GM19324 (cell line): ENCODE results near the gene CST6.
"Not testable (repeated sequence)": the region's sequence is repeated elsewhere in the genome, so short reads cannot be mapped to it uniquely, and the experiment has no call there.

Experiments used
- ATAC-seq: cut with Tn5 transposase; IDR thresholded peaks from one replicate; pipeline ENCODE4 v1.9.1; 2021; ENCODE audit warnings: mild to moderate bottlenecking, moderate library complexity; ENCODE audit not compliant: unreplicated experiment, low FRiP score

Gene CST6

GRCh38 chr11:65982824-65983588 lies 28.8 kb upstream of the CST6 start:
- no peak for ATAC-seq

- no peak for ATAC-seq
Measured at GRCh38 chr11:65983589-65983987, 28.2 kb upstream of the CST6 start.

- no peak for ATAC-seq
Measured at GRCh38 chr11:65987336-65987735, 24.5 kb upstream of the CST6 start.

GRCh38 chr11:65988791-65989592 lies 22.8 kb upstream of the CST6 start:
- peak; percentile 84 for ATAC-seq

GRCh38 chr11:65992056-65992455 lies 19.8 kb upstream of the CST6 start:
- ATAC-seq, result no peak

GRCh38 chr11:65997286-65997685 lies 14.5 kb upstream of the CST6 start:
- ATAC-seq, result no peak

GRCh38 chr11:66001942-66002647 lies 9.7 kb upstream of the CST6 start, which contains the start of the genes BANF1 and EIF1AD:
Gene BANF1 (plus strand): TSS chr11:66002503. CDS start chr11:66003251, 748 bp downstream.
Gene EIF1AD (minus strand): TSS chr11:66002157. CDS start chr11:66000389, 1,768 bp downstream.
- peak; percentile 74 for ATAC-seq

GRCh38 chr11:66002648-66003225 lies 9.1 kb upstream of the CST6 start:
- ATAC-seq, result peak; percentile 63

GRCh38 chr11:66003291-66003690 lies 8.5 kb upstream of the CST6 start:
- ATAC-seq, result no peak

- no peak for ATAC-seq
Measured at GRCh38 chr11:66004186-66004585, 7.6 kb upstream of the CST6 start.

- ATAC-seq, result no peak
Measured at GRCh38 chr11:66006134-66006890, 5.5 kb upstream of the CST6 start.

- no peak for ATAC-seq
Measured at GRCh38 chr11:66006891-66007176, 5.0 kb upstream of the CST6 start.

- ATAC-seq, result no peak
Measured at GRCh38 chr11:66007201-66007634, 4.6 kb upstream of the CST6 start.

GRCh38 chr11:66008095-66008467 lies 3.7 kb upstream of the CST6 start:
- no peak for ATAC-seq

GRCh38 chr11:66008468-66009101 lies 3.2 kb upstream of the CST6 start:
- no peak for ATAC-seq

- ATAC-seq, result not testable (repeated sequence)
Measured at GRCh38 chr11:66010036-66010435, 1.8 kb upstream of the CST6 start.

GRCh38 chr11:66011239-66011784 lies 496 bp upstream of the CST6 start:
- no peak for ATAC-seq

GRCh38 chr11:66012371-66012945 lies 650 bp downstream of the CST6 start:
- no peak for ATAC-seq
